GM12864 (cell line): ENCODE measurements around the gene FBXL13.
"Not testable (repeated sequence)": the region's sequence is repeated elsewhere in the genome, so short reads cannot be mapped to it uniquely, and the experiment has no call there.

ENCODE experiments used
- DNase-seq: peaks from one replicate; pipeline ENCODE4 v3.0.0-alpha.2; 2011; ENCODE audit warnings: low read depth
- H3K4me3 ChIP-seq: 2 replicates; pipeline ENCODE4 v1.5.1; 2011; ENCODE audit warnings: mild to moderate bottlenecking, low read depth, low read length, control low read depth
- CTCF ChIP-seq: IDR thresholded peaks from 2 replicates; pipeline ENCODE4 v1.5.1; 2011; ENCODE audit warnings: low read depth, mild to moderate bottlenecking, moderate library complexity, low read length, control low read depth, inconsistent platforms; ENCODE audit errors: missing control alignments

The FBXL13 gene

GRCh38 chr7:103101543-103101942 is 26.9 kb upstream of the FBXL13 start:
- no peak for TF ChIP-seq CTCF
- H3K4me3 ChIP-seq, result no peak overlapping the region
- no peak for DNase-seq

GRCh38 chr7:103100348-103100747 is 25.8 kb upstream of the FBXL13 start:
- H3K4me3 ChIP-seq, result no peak overlapping the region
- DNase-seq, result no peak
- no peak for TF ChIP-seq CTCF

- no peak overlapping the region for H3K4me3 ChIP-seq
- no peak for DNase-seq
- no peak for TF ChIP-seq CTCF
Measured at GRCh38 chr7:103097041-103097440, 22.4 kb upstream of the FBXL13 start.

GRCh38 chr7:103095558-103095957 is 21.0 kb upstream of the FBXL13 start:
- H3K4me3 ChIP-seq, result not testable (repeated sequence)

GRCh38 chr7:103094102-103094501 is 19.5 kb upstream of the FBXL13 start:
- no peak overlapping the region for H3K4me3 ChIP-seq
- DNase-seq, result no peak
- no peak for TF ChIP-seq CTCF

More at GRCh38 chr7:103095558-103095957, 21.0 kb upstream of the FBXL13 start:
- not testable (repeated sequence) for DNase-seq

GRCh38 chr7:103093429-103093828 is 18.8 kb upstream of the FBXL13 start:
- no peak overlapping the region for H3K4me3 ChIP-seq
- TF ChIP-seq CTCF, result no peak
- DNase-seq, result no peak

GRCh38 chr7:103092321-103092720 is 17.7 kb upstream of the FBXL13 start:
- DNase-seq, H3K4me3 ChIP-seq: not testable (repeated sequence)

- TF ChIP-seq CTCF, result no peak
- no peak for DNase-seq
- H3K4me3 ChIP-seq, result no peak overlapping the region
Measured at GRCh38 chr7:103083210-103083609, 8.6 kb upstream of the FBXL13 start.
